ENCODE data around the gene MVB12B. TPM values are rescaled to one million over a fixed set of nuclear protein-coding genes. Genes with fewer than 3 reads are reported as not detected.

The MVB12B gene
- total RNA-seq, 2 experiments from 2014 or later, result 2.6 TPM

DNA sequence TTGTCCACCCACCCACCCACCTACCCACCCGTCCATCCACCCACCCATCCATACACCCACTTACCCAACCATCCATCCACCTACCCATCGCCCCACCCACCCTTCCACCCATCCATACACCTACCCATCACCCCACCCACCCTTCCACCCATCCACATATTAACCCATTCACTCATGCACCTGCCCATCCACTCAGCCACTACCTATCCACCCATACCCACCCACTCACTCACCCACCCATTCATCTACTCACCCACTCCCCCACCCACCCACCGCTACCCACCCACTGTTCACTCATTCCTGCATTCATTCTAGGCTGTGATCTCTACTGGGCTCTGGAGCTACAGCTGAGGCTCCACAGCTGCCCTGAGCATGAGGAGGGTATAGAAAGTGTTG lies 169.6 kb downstream of the MVB12B start:
- H3K27ac Mint-ChIP-seq, result no peak overlapping the region
- DNase-seq, result no peak
- intact Hi-C loops (cut with micrococcal nuclease), result no loop called here
- no peaks in the 10 kb centered on the region for H3K9me3 Mint-ChIP-seq
- H3K4me3 Mint-ChIP-seq, result no peak overlapping the region
- CTCF ChIA-PET, result no interaction called here
- peaks cover 12% of the 10 kb centered on the region for H3K4me1 Mint-ChIP-seq (ENCODE audit: low read depth)
- H3K27me3 Mint-ChIP-seq (ENCODE audit: low read depth), result peaks cover 12% of the 10 kb centered on the region
- H3K36me3 Mint-ChIP-seq (ENCODE audit: low read depth), result no peaks in the 10 kb centered on the region

DNA sequence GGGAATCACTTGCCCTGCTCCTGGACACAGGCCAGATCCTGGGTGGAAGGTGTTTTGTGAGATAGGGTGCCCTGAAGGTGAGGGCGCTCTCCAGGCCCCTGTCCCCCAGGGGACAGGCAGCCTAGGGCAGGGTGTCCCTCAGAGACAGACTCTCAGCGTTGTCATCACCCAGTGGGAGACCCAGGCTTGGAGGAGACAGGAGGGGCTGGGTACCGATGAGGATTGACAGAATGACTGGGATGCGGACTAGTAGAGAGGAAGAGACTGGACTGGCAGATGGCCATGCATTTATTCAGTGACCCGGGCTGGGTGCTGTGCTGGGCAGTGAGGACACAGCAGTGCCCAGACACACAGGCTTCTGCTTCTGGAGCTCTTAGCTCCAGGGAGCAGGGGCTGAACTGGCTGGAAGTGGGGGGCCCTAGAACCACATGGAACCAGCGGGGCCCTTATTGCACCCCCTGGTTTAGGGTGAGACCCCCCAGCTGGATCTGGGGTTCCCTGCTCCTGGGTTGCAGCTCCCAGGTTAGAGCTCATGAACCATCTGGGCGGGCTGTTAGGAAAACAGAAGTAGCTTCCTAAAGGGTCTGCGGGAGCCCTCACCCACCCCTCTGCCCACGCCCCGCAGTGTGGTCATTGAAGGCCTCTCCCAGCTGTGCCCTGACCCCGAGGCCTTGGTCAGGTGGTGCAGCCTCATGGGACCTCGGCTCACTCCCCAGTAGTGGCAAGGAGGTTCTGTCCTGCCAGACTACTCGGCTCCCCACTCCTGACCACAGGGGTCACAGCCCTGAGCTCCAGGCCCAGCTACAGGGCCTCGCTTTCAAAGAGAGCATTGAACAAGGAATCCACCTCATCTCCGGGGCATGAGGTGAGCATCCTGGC lies 170.4 kb downstream of the MVB12B start:
- CTCF ChIA-PET, result interaction anchor here (1.2 to 7.8 kb wide), 2 partner anchors 17 to 57 kb away, joined by 3 to 120 read pairs; no protein-coding TSS in a partner anchor
- intact Hi-C loops (cut with micrococcal nuclease), result no loop called here
- Mint-ChIP-seq H3K4me1 (ENCODE audit: low read depth) (peaks cover 10% of the 10 kb centered on the region), H3K27me3 (ENCODE audit: low read depth) (peaks cover 11% of the 10 kb centered on the region), H3K4me3 (no peak overlapping the region), H3K36me3 (ENCODE audit: low read depth) (no peaks in the 10 kb centered on the region), H3K9me3 (no peaks in the 10 kb centered on the region), H3K27ac (no peak overlapping the region)
- no peak for DNase-seq

DNA sequence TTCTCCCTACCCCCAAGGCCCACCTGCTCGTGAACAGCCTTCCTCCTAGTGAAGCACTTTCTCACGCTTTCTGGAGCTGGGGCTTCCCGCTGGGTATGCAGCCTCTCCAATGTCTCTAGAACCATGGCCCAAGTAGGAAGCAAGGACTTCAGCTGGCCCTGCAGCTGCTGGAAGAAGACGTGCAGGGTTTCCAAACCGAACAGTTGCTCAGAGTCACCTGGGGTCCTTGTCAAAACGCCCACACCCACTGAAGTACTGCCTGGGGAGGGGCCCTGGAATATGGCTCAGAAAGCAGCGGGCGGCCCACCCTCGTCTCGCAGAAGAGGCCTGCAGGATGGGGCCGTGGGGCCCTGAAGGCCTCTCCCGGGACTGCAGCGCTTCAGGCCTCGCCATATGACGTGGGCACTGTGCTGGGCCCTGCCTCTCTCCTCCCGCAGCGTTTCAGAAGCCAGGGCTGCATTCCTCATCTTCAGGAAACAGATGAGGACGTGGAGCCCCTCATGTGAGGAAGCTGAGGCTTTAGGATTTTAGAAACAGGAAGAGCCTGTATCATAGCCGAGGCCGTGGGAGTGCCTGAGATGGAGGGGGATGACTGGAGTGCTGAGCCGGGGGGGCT lies 171.1 kb downstream of the MVB12B start:
- CTCF ChIA-PET, result interaction anchor here (1.2 to 7.8 kb wide), 4 partner anchors 16 to 105 kb away, joined by 3 to 120 read pairs (median 6); no protein-coding TSS in a partner anchor
- DNase-seq, result no peak
- H3K4me3 Mint-ChIP-seq, result no peak overlapping the region
- H3K9me3 Mint-ChIP-seq, result no peaks in the 10 kb centered on the region
- H3K27ac Mint-ChIP-seq, result no peak overlapping the region
- intact Hi-C loops (cut with micrococcal nuclease), result no loop called here
- H3K4me1 Mint-ChIP-seq (ENCODE audit: low read depth), result peaks cover 10% of the 10 kb centered on the region
- H3K27me3 Mint-ChIP-seq (ENCODE audit: low read depth), result peaks cover 11% of the 10 kb centered on the region
- H3K36me3 Mint-ChIP-seq (ENCODE audit: low read depth), result no peaks in the 10 kb centered on the region

DNA sequence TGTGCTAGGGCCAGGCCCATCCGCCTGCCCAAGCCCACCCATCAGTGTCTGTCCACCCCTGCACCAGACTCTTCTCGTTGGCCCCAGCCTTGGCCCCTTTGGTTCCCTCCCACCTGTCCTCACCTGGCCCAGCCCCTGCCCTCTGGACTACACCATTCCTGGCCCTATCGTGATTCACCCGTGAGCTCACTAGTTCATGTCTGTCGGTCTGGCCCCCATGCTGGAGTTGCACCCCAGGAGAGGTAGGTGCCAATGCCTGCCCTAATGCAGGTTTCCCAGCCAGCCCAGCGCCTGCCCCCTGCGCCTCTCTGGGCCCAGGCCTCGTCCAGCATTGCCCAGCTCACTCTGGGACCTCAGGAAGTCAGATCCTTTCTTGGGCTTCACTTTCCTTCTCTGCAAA lies 171.7 kb downstream of the MVB12B start:
- intact Hi-C loops (cut with micrococcal nuclease), result no loop called here
- H3K27ac Mint-ChIP-seq, result no peak overlapping the region

DNA sequence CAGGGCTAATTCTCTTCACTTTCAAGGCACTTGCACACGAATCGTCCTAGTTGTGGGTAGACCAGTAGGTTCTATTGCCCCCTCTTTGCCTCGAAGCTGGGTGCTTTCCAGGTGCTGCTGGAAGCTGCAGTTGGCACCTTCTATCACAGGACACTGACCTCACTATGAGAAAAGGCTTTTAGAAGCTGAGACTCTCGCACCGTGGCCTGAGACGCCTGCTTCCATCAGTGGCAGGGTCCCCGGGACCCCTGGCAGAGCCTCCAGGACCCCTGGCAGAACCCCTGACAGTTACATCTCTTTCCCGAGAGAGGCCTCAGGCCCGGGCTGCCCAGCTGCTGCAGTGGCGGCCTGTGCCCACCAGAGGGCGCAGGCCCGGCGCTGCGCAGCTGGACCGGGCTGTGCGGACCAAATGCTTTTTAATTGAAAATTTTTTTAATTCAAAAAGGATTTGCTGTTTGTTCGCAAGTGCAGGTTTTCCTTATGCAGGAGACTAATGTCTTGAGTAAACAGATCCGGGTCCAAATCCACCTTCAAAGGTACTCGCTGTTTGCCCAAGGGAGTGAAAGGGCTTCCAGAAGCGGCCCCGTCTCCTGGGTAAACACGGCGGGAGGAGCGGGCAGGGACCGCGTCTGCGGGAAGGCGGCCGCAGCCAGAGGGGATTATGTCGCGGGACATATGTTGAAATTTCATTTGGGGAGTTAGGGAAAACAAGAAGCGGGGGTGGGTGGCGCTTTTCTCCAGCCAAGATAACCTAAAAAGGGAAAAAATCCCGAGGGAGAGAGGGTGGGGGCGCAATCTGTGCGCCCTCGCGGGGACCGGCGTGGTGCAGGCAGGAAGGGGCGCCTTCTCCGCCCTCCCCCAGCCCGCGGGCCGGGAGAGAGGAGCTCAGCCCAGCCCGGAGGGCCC lies 172.6 kb downstream of the MVB12B start:
- DNase-seq, result peak; percentile 38
- H3K27ac Mint-ChIP-seq, result no peak overlapping the region
- H3K4me3 Mint-ChIP-seq, result peak overlapping the region; percentile 32
- no peaks in the 10 kb centered on the region for H3K9me3 Mint-ChIP-seq
- peaks cover 11% of the 10 kb centered on the region for H3K27me3 Mint-ChIP-seq (ENCODE audit: low read depth)
- no peaks in the 10 kb centered on the region for H3K36me3 Mint-ChIP-seq (ENCODE audit: low read depth)
- peaks cover 10% of the 10 kb centered on the region for H3K4me1 Mint-ChIP-seq (ENCODE audit: low read depth)
- intact Hi-C loops (cut with micrococcal nuclease), result no loop called here
- CTCF ChIA-PET, result interaction anchor here (0.6 to 7.8 kb wide), 27 partner anchors 8 to 688 kb away, joined by 3 to 120 read pairs (median 3); no protein-coding TSS in a partner anchor

More for the DNA sequence above, 171.7 kb downstream of the MVB12B start:
- Mint-ChIP-seq H3K9me3 (no peaks in the 10 kb centered on the region), H3K4me3 (no peak overlapping the region), H3K27me3 (ENCODE audit: low read depth) (peaks cover 11% of the 10 kb centered on the region), H3K4me1 (ENCODE audit: low read depth) (peaks cover 10% of the 10 kb centered on the region), H3K36me3 (ENCODE audit: low read depth) (no peaks in the 10 kb centered on the region)
- CTCF ChIA-PET, result interaction anchor here (0.6 to 7.8 kb wide), 12 partner anchors 12 to 365 kb away, joined by 3 to 120 read pairs (median 4); no protein-coding TSS in a partner anchor
- no peak for DNase-seq

DNA sequence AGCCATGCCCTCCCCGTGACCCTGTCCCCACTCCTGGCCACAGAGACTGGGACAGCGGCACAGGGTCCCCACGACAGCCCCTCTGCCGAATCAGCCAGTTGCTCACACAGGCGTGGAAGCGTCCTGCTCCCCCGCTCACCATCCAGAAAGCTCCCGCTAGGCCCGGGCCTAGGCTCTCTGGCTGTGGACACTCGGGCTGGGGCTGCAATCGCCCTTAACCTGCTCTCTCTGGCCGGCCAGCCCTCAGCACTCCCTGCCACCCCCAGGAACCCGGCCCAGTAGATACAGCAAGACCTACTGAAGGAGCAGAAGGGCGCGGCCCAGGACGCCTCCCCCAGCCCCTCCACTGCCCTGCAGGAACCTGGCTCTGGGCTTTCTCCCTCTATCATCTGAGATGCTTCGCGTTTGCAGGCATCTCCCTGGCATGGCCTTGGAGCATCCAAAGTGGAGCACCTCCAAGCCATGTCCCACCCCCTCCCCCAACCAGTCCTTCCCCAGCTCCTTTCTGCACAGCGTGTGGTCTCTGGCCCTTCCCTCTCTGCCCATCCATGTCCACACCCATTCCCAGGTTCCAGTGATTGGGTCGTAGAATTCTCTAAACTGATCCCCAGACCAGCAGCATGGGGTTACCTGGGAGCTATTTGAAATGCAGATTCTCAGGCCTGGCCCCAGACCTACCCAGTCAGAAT lies 173.4 kb downstream of the MVB12B start:
- intact Hi-C loops (cut with micrococcal nuclease), result loop anchor here (10.0 kb wide), 1 partner anchor 285 kb away; no protein-coding TSS in a partner anchor
- no peak for DNase-seq
- H3K4me1 Mint-ChIP-seq (ENCODE audit: low read depth), result peaks cover 10% of the 10 kb centered on the region
- no peaks in the 10 kb centered on the region for H3K9me3 Mint-ChIP-seq
- H3K27me3 Mint-ChIP-seq (ENCODE audit: low read depth), result peaks cover 11% of the 10 kb centered on the region
- H3K27ac Mint-ChIP-seq, result no peak overlapping the region
- CTCF ChIA-PET, result interaction anchor here (0.5 to 7.8 kb wide), 19 partner anchors 9 to 689 kb away, joined by 3 to 120 read pairs (median 4); no protein-coding TSS in a partner anchor
- H3K36me3 Mint-ChIP-seq (ENCODE audit: low read depth), result no peaks in the 10 kb centered on the region
- no peak overlapping the region for H3K4me3 Mint-ChIP-seq

DNA sequence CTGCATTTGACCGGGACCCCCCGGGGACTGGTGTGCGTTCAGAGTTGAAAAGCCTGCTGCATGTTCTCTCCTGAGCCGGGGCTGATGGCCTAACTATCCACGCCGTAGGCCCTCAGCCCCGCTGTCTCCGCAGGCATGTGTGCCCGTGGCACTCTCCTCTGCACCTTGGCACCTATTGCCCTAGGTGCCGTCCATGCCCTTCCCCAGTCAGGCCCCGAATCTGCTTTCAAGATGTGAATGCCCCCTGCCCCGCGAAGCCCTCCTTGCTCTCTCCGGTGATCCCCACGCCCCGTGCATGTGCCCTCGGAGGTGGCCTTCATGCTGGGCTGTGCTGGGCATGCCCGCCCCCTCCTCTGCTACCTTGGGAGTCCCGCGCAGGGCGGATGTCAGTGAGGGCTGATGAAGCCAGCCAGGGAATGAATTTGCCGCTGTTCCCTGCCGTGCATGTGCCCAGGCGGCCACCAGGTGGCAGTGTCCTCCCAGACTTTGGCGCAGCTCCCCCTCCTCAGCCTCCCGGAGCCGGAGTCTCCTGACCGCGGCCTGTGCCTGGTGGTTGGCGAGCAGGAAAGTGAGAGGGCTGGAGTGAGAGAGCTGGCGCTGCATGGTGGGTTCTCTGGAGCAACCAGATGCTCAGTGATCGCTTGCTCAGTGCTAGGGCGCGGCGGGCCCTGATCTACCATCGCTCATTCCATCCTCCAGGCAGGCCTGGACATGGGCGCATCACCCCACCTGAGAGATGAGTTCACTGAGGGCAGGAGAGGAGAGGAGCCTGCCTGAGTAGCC lies 174.2 kb downstream of the MVB12B start:
- peaks cover 10% of the 10 kb centered on the region for H3K4me1 Mint-ChIP-seq (ENCODE audit: low read depth)
- intact Hi-C loops (cut with micrococcal nuclease), result loop anchor here (1.0 to 10.0 kb wide), 2 partner anchors 58 to 284 kb away; no protein-coding TSS in a partner anchor
- peaks cover 11% of the 10 kb centered on the region for H3K27me3 Mint-ChIP-seq (ENCODE audit: low read depth)
- H3K9me3 Mint-ChIP-seq, result no peaks in the 10 kb centered on the region
- no peak overlapping the region for H3K4me3 Mint-ChIP-seq
- CTCF ChIA-PET, result interaction anchor here (1.0 to 7.8 kb wide), 10 partner anchors 10 to 83 kb away, joined by 3 to 120 read pairs (median 4); no protein-coding TSS in a partner anchor
- no peaks in the 10 kb centered on the region for H3K36me3 Mint-ChIP-seq (ENCODE audit: low read depth)
- DNase-seq, result peak; percentile 78
- H3K27ac Mint-ChIP-seq, result no peak overlapping the region

DNA sequence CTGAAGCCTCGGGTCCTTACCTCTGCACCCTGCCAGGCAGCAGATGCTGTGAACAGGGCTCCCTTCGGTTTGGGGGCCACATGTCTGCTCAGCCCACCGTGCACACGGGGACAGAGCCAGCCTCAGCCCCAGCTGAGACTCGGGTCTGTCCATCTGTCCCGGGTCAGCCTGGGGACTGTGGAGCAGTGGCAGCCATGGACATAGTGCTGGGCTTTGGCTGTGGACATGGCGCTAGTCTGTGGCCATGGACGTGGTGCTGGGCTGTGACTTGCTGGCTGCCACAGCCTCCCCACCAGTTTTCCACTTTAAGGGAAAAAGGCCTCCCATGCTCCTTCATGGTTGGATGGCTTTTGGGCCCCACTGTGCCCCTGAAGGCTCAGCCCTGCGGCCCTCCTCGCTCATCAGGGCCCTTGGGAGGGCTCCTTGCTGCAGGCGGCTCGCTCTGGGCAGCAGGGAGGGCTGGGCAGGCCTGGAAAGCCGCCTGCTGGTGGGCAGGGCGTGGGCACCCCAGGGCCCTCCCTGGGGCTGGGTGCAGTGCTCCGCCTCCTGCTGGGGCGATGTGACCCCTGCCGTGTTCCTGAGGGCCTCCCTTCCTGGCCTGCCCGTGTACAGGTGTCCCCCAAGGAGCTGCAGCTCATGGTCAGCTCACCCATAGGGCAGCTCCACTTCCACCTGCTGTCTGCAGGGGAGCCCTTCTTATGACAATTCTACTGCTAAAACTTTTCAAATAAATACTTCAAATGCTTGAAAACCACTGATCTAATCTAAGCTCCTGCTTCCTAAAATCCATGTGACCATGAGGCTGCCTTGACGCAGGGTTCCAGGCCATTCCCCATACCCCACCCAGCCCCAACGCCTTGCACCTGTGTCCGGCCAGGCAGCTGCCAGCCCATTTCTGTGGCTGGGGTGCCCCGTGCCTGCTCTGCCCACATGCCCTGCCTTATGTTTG lies 175.0 kb downstream of the MVB12B start:
- no peak overlapping the region for H3K4me3 Mint-ChIP-seq
- DNase-seq, result no peak
- no peak overlapping the region for H3K27ac Mint-ChIP-seq
- peaks cover 11% of the 10 kb centered on the region for H3K27me3 Mint-ChIP-seq (ENCODE audit: low read depth)
- no peaks in the 10 kb centered on the region for H3K36me3 Mint-ChIP-seq (ENCODE audit: low read depth)
- intact Hi-C loops (cut with micrococcal nuclease), result loop anchor here (1.0 to 10.0 kb wide), 2 partner anchors 57 to 283 kb away; no protein-coding TSS in a partner anchor
- H3K4me1 Mint-ChIP-seq (ENCODE audit: low read depth), result peaks cover 10% of the 10 kb centered on the region
- no peaks in the 10 kb centered on the region for H3K9me3 Mint-ChIP-seq
- CTCF ChIA-PET, result interaction anchor here (1.0 to 7.8 kb wide), 7 partner anchors 9 to 82 kb away, joined by 3 to 120 read pairs (median 6); no protein-coding TSS in a partner anchor

DNA sequence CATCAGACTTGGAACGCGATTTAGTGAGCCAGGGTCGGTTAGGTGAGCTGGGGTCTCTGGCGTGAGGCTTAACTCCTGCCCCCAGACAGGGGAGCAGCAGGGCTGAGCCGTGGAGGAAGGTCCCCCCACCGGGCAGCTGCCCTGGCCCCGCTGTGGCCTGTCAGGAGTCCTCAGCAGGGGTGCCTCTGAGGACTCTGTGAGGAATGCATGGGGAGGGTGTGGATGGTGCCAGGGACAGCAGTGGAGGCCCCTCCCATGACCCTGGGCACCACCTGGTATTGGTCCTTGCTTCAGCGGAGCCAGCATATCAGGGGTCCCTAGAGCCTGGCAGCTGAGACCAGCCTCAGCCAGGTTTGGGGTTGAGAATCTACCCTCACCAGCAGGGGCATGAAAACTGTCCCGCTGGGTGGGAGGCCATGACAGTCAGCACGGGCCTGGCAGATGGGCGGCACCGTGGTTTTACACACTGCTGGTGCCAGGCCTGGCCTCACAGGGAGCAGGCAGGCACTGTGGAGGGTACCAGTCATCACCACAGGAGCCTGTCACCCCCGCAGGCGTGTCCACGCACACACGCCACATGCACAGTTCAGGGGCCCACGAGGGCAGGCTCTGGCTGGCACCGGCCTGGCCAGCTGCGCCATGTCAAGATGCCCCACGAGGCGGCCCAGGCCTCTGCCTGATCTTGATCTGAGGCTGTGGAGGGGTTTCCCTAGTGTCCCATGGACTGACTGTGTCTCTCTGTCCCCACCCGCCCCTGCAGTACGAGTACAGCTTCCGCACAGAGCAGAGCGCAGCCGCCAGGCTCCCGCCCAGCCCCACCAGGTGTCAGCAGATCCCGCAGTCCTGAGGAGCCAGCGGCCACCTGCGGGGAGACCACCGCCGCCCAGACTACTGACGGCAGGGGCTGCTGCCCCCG lies 176.0 kb downstream of the MVB12B start:
- Mint-ChIP-seq H3K27ac (no peak overlapping the region), H3K9me3 (no peaks in the 10 kb centered on the region), H3K27me3 (ENCODE audit: low read depth) (peaks cover 11% of the 10 kb centered on the region), H3K4me3 (no peak overlapping the region), H3K4me1 (ENCODE audit: low read depth) (peaks cover 10% of the 10 kb centered on the region), H3K36me3 (ENCODE audit: low read depth) (no peaks in the 10 kb centered on the region)
- intact Hi-C loops (cut with micrococcal nuclease), result loop anchor here (10.0 kb wide), 1 partner anchor 282 kb away; no protein-coding TSS in a partner anchor
- CTCF ChIA-PET, result interaction anchor here (1.4 to 7.8 kb wide), 3 partner anchors 12 to 58 kb away, joined by 6 to 120 read pairs (median 9); no protein-coding TSS in a partner anchor
- DNase-seq, result no peak

Data from activated naive CD4-positive, alpha-beta T cell treated with anti-CD3 and anti-CD28 coated beads for 36 hours (primary cell).